ENCODE measurements around the gene MSMO1.
"Not testable (repeated sequence)": the region's sequence is repeated elsewhere in the genome, so short reads cannot be mapped to it uniquely, and the experiment has no call there.

MSMO1 gene

DNA sequence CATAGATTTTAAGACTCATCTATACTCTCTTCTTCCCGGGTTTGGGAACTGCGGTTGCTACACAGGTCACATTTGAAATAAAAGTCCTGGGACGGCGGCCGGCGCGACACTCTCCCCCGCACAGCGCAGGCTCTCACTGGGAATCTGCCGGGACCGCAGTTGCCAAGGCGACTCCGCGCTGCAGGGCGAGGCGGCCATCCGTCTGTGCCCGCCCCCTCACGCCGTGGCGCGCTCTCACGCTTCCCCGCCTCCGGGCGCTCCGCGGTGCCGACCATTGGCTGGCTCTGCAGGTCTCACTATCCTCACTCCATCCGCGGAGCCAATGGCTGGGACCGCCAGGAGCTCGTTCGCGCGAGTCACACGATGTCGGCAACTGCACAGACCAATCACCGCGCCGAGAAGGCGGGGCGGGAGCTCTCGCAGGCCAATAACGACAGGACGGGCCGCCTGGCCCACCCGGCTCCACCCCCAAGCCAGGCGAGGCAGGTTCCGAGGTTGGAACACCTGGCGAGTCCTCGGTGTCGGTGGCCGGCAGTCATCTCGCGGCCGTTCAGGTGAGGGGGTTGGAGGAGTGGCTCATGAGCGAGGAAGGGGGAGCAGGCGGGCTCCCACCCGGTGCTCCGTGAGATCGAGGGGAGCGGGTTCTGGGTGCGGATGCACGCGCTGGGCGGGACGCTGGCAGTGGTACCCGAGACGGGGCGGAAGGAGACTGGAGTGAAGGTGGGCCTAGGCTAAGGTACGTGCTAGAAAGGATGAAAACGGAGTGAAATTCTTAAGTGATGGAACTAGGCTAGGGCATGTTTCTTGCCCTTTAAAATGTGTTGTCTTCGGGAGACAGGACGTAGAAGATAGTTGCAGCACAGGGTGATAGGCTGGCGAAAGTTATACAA lies at the start of gene MSMO1:
MSMO1 (plus strand) TSS at position 459 of the 890 bp plus-strand sequence. CDS start 5,702 bp downstream, outside the sequence.
- DNase-seq: peak; percentile 95

DNA sequence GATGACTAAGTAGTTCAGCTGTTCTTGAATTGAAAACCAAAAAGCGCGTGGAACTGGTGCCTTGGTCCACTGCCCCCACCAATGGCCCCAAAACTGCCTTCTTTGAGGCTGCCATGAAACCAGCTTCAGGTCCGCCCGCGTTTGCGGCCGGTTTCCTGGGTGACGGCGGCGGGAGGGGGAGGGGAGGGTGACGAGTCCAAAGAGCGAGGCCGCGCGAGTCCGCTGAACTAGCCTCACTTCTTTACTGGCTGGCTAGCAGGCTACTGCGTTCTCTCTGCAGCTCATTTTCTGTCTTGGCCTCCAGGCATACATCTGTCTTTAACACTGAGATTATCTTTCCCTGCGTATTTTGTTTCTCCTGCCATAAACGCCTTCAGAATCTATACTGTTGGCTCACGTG lies 47.9 kb upstream of the MSMO1 start:
- not testable (repeated sequence) for DNase-seq

DNA sequence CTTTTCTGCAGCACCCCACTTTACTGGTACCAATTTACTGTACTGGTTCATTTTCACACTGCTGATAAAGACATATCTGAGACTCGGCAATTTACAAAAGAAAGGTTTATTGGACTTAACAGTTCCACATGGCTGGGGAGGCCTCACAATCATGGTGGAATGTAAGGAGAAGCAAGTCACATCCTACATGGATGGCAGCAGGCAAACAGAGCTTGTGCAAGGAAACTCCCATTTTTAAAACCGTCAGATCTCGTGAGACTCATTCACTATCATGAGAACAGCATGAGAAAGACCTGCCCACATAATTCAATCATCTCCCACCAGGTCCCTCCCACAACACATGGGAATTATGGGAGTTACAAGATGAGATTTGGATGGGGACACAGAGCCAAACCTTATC lies 42.8 kb upstream of the MSMO1 start:
- not testable (repeated sequence) for DNase-seq

DNA sequence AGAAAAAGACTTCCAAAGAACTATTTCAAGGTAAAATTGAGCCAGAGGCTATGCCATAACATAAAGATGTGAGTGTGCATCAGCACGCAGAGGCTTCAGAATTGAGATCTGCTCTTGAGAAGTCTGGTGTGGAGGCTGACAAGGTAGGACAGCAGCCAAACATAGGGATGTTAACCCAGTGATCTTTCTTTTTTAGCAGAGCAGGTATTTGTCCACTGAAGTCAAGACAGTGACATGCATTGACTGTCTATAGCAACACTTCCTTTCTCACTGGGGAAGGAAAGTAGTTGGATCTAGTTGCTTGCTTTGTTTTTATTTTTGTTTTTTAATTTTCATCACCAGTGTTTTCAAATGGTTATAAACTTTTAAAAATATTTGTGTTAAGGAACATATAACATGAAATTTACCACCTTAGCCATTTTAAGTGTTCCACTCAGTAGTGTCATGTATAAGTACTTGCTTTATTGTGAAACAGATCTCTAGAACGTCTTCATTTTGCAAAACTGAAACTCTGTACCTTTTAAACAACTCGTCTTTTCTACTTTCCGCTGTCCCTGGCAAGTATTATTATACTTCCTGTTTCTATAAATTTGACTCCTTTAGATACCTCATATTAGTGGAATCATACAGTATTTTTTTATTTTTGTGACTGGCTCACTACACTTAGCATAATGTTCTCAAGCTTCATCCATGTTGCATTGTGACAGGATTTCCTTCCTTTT lies 40.7 kb upstream of the MSMO1 start:
- DNase-seq: not testable (repeated sequence)

DNA sequence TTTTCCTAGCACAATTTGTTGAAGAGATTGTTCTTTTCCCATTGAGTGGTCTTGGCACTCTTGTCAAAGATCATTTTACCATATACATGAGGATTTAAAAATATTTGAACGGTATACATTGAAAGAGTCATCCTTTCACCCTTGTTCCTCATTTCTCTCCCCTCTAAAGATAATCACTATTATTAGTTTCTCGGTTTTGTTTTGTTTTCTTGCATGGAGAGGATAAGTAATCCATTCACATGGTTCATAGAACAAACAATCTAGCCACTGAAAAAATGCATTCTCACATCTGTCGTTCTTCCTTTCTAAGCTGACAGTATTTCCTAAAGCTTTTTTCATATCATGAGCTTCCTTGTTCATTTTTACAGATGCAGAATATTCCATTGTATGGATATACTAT lies 39.2 kb upstream of the MSMO1 start:
- DNase-seq: no peak

DNA sequence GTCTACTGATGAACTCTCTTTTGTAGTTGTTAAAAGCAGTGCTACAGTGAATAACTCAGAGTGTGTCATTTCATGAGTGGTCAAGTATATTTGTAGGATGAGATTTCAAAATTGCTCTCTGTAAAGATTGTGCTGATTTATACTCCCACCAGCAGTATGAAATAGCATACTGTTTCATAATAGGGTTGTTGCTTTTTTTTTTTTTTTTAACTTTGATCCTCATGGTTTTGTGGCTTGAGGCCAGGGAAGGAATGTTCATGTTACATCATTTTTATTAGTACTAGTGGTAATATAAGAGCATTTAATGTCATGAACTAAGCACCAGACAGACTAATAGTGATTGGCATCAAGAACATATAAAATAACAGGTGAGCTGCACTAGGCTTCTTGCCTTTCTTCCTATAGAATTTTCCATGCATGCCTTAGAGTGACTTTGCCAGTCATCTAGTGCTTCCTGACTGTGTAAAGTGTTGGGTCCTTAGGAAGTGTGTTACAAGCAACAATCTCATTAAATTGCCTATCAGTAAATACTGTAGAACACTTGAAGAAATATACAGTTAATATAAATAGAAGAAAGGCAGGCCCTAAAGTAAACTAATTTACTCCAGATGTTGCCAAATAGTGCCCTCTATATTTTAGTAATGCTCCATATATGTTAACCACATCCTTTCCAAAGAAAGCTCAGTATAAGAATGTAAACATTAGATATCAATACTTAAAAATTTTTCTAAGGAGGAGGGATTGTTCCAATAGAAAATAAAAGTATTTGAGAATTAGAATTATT lies 38.6 kb upstream of the MSMO1 start:
- no peak for DNase-seq

DNA sequence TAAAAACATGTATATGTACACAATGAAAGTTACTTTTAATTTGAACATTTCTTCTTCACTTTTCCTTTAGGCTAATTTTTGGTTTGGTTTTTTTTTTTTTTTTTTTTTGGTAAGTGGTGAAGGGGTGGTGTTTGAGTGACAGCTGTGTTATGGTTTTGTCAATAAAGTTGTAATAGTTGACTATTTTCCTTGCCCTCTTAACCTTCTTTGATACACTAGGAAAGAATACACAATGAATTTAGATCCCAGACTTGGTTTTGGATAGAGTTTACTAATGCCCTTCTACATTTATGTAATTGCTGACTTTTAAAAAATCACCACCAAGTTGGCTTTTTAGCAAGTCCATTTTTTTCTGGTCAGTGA lies 38.1 kb upstream of the MSMO1 start:
- DNase-seq: no peak

DNA sequence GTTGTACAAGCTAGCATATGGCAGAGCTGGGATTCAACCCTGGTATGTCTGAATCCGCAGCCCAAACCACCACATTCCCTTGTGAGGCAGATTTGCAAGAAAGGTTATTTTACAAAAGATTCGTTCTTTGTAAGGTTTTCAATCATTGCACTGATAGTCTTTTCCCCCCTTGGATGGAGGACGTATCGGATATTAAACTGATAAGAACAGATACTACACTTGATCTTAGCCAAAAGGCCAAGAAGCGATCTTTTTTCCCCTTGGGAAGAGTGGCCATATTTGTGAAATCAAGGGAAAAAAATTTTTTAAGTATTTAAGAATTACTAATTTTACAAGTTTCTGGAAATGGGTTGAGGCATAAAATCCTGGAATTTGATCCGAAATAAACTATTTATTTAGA lies 34.4 kb upstream of the MSMO1 start:
- no peak for DNase-seq

DNA sequence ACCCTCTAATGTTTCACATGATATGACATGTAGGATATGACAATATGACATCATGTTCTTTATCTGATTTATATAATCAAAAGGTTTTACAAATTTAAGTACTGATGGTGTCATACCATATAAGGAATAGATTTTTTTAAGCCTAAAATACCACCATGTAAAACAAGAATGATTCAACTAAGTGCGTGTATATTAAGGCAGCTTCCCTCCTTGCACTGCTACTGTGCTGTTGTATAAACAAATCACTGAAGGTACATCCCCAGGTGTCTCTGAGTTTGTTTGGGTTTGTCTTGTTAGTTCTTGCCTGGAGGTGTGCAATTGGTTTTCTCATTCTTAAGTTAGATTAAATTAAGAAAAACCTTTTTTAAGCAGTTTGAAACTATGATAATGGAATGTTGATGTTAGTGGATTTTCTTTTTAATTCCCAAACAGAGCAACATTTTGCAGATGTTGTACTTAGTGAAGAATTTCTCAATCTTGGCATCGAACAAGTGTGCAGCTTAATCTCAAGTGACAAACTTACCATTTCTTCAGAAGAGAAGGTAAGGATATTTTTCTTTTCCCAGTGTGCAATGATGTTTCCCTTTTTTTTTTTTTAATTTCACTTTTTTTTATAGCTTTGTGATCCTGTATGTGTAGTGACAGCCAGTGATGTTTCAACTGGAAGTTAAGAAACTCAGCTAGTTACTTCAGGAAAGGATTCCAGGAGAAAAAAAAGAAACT lies 33.4 kb upstream of the MSMO1 start:
- DNase-seq: no peak

DNA sequence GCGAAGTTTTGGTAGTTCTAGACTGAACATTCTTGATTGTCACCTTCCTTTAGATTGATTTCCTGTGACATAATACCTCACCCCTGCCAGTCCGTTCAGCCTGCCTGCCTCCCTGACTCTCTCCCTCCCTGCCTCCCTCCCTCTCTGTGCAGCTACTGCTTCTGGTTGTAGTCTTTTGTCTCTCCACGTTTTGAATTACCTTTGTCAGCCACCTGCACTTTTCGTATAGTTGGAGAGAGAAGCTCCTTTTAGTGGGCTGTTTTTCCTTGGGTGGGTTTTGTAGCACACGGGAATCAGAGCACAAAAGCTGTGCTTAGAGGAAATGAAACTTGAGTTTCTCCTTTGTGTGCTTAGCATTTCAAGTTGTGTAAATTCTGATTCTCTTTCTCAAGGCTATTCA lies 32.6 kb upstream of the MSMO1 start:
- no peak for DNase-seq

DNA sequence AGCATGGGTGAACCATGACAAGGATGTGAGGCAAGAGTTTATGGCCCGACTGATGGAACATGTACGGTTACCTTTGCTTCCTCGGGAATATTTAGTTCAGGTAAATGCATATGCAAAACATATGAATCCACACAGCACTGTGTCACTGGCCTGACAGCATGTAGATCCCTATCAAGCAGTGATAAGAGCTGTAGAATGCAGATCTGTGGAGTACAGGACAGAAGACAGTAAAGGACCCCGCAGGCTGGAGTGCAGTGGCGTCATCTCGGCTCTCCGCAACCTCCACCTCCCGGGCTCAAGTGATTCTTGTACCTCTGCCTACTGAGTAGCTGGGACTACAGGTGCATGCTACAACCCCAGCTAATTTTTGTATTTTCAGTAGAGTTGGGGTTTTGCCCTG lies 29.8 kb upstream of the MSMO1 start:
- DNase-seq: no peak

DNA sequence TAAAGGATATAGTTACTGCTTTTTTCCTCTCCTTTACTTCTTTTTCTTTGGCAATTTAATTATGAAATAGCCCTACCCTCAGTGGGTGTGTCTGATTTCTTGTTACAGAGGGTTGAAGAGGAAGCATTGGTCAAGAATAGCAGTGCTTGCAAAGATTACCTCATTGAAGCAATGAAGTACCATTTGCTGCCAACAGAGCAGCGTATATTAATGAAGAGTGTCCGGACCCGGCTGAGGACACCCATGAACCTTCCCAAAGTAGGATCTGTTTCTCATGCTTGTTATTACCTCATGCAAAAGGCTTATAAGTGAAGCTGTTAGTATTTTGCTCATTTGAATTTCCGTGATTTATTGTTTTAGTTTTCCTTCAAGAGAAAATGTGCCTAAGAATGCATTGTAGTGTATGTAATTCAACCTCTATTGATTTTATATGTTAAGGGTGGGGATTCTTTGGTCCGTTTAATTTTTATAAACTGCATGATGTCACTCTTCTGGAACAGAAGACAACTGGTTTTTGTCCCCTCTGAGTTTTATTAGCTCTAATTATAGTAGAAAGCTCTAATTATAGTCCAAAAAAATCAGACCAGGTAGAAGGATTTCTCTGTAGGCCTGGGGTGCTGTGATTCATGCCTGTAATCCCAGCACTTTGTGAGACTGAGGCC lies 27.9 kb upstream of the MSMO1 start:
- DNase-seq: no peak

DNA sequence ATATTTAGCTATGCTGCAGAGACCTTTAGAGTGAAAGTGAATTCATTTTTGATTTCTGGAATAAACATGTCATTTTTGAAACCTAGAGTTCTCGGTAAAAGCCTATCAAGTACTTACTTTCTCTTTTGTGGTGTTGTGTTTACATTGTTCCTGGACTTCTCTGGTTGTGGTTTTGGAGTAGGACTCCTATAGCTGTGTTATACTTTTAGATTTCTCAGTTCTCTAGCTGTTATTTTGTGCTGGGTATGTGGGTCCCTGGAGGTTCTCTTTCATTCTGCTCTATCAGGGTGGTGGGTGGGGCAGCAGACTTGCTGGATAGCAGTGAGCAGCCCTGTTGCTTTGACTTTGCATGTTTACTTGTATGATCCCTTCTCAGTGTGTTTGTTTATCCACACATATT lies 25.6 kb upstream of the MSMO1 start:
- no peak for DNase-seq

DNA sequence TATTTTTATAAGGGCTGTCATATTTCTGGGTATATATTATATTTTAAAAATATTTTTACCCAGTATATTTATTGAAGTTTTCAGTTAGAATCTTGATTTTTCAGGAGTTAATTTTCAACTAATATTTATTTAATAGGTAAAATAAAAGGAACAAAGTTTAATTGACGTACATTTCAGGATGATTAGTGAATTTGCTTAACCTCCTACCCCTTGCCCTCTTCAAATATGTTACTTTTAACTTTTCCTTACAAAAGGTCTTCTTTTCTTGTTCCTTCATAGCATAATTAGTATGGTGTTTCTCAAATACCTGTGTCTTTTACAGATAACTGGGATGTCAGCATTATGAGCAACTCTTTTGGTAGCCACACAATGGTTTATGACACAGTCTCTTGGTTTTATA lies 24.8 kb upstream of the MSMO1 start:
- no peak for DNase-seq

DNA sequence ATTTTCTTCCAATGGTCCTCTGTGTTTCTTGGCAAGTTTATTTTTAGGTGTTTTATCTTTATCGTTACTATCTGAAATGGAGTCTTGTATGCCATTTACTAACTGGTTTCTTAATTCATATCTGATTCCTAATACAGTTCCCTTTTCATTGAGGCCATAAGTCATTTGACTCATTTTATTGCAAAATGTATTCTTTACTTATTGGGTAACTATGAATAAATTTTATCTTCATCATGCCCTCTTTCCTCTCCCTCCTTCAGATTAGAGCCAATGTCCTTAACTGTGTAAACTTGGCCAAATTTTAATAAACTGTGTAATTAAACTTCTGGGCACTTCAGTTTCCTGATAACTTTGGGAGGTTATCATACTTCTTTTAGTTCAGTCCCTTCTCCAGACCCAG lies 19.3 kb upstream of the MSMO1 start:
- DNase-seq: no peak

DNA sequence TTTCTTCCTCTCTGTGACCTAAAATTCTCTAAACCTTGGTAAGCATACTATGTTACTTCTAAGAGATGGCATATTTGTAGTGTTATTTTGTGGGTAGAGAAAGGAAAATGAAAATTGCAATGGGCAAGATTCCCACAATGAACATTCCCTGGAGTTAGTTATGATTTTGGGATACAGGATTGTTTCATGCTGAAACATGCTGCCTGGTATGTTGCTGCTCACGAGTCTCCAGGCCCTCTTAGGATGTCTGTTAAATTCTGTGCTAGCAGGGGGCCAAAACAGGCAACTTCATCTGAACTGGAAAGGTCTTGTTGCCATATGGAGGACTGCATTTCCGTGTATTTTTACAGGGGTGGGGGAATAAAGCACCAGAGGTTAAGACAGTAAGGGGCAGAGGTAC lies 18.9 kb upstream of the MSMO1 start:
- no peak for DNase-seq

DNA sequence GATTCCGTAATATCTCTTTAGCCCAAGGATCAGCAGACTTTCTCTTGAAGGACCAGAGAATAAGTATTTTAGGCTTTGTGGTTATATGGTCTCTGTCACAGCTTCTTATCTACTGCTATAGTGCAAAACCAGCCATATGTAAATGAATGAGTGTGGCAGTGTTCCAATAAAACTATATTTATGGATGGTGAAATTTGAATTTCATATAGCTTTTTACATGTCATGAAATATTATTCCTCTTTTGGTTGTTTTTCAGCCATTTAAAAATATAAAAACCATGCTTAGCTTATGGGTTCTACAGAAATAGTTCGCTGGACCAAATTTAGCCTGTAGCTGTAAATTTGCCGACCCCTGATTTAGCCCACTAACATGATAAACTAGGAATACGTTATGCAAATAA lies 18.0 kb upstream of the MSMO1 start:
- no peak for DNase-seq

DNA sequence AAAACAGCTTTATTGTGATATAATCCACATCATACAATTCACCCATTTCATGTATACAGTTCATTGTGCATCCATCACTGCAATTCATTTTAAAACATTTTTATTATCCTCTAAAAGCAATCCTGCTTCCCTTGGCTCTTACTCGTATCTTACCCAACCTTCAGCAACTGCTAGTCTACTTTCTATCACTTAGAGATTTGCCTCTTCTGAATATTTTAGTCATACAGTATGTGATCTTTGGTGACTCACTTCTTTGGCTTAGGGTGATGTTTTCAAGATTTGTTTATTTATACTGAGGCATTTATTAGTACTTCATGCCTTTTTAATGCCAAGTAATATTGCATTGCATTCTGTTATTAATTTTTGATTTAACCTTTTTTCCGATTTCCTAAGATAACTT lies 15.0 kb upstream of the MSMO1 start:
- no peak for DNase-seq

DNA sequence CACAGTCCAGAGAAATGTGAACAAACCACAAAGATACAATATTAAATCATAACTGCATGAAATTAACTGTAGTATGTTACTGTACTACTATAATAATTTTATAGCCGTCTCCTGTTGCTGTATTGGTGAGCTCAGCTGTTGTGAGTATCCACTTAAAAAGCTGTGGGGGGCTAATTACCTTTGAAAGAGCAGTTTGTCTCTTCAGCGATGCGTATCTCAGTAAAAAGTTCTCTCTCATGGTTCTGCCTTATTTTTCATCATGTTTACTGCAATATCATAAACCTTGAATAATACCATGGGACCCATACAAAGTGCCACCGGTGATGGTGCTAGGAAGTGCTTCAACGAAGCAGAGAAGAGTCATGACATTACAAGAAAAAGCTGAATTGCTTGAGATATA lies 8.4 kb upstream of the MSMO1 start:
- no peak for DNase-seq

DNA sequence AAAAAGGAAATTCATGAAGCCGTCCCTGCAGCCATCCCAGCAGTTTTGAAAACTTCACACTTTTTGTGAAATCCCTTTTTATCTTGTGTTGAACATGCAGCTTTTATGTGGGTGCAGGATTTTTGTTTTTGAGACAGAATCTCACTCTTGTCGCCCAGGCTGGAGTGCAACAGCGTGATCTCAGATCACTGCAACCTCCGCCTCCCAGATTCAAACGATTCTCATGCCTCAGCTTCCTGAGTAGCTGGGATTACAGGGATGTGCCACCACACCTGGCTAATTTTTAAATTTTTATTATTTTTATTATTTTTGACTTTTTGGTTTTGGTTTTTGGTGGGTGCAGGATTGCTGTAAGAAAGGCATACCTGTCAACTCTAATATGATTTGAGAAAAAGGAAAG lies 8.0 kb upstream of the MSMO1 start:
- no peak for DNase-seq

DNA sequence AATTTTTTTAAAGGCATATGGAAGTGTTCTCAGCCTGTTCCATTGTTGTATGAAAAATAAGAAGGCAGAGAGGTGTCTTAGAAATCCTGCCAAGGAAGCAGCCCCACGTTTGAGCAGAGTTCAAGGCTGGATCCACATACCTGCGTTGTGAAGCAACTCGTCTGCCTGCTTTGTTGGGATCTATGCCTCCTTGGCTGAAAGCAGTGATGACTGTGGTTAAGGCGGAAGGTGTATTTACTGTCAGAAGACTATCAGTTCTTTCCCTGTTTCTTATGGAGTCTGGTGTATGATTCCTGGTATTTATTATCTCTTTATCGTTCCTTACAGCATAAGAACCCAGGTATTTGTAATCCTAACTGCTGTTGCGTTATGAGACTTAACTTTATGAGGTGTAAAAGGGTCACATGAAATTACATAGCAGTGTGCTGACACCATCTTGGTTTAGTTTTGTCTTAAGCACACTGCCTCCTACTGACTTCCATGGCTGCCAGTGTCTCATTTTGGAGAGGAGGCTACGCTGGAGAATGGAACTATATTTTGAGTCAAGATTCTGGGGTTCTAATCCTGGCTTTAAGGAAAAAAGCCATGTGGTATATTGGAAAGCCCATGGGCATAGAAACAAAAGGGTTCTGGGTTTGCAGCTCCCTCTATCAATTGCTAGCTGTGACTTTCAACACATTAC lies 3.1 kb upstream of the MSMO1 start:
- DNase-seq: no peak

DNA sequence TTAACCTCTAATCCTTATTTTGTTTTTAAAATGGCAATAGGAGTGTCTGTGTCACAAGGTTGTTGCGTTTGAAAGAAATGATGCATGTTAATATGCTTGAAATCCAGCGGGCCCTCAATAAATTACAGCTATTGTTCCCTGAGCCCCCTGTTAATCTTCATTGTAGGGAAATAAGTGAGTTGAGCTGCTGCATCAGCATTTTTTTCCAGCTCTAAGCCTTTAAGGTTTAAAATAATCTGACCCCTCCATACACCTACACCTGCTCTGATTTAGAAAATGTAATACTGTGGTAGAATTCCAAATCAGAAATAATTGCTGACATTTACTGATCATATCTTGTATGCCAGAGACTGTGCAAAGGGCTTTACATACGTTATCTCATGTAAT lies 2.6 kb upstream of the MSMO1 start:
- no peak for DNase-seq

Measured in NCI-H1105 (cell line).